Measurements from ENCODE around the gene SCNN1G.

Gene SCNN1G

DNA sequence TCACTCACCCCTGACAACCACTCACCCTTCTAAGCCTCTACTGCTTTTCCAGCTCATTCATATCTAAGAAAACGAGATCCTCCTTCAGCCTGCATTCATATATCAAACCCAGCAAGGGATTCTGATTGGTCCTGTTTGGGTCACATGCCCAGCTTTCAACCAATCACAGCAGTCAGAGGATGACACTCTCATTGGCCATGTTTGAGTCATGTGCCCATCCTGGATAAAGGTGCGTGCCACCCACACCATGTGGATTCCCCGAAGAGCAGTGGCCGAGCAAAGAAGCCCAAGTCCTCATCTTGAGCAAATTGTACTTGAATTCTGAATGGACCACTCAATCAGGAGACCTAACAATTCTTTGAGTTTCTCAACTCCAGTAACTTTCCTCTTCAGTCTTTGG is 45.0 kb downstream of the SCNN1G start:
- Histone ChIP-seq H3K9me3 (ENCODE audit: insufficient read depth, low read length) (no peaks in the 10 kb centered on the region), H2AFZ (ENCODE audit: low read depth, low read length, severe bottlenecking) (no peak overlapping the region), H3F3A (ENCODE audit: insufficient read depth) (no peaks in the 10 kb centered on the region), H3K27me3 (ENCODE audit: low read length) (no peaks in the 10 kb centered on the region), H3K79me2 (ENCODE audit: insufficient read depth, low read length) (no peaks in the 10 kb centered on the region), H3K9ac (ENCODE audit: low read length) (no peak overlapping the region), H3K4me2 (ENCODE audit: low read depth, low read length, poor library complexity, severe bottlenecking) (no peak overlapping the region), H3K9me2 (replicated peaks; ENCODE audit: insufficient read depth, low read length) (no peaks in the 10 kb centered on the region), H3K4me3 (ENCODE audit: insufficient read depth, low read length, poor library complexity, severe bottlenecking) (no peak overlapping the region), H4K20me1 (ENCODE audit: low read depth, low read length) (no peaks in the 10 kb centered on the region), H3K36me3 (ENCODE audit: low read length) (no peaks in the 10 kb centered on the region), H3K27ac (ENCODE audit: low read depth, low read length) (no peak overlapping the region)
- TF ChIP-seq, protein P1, sequence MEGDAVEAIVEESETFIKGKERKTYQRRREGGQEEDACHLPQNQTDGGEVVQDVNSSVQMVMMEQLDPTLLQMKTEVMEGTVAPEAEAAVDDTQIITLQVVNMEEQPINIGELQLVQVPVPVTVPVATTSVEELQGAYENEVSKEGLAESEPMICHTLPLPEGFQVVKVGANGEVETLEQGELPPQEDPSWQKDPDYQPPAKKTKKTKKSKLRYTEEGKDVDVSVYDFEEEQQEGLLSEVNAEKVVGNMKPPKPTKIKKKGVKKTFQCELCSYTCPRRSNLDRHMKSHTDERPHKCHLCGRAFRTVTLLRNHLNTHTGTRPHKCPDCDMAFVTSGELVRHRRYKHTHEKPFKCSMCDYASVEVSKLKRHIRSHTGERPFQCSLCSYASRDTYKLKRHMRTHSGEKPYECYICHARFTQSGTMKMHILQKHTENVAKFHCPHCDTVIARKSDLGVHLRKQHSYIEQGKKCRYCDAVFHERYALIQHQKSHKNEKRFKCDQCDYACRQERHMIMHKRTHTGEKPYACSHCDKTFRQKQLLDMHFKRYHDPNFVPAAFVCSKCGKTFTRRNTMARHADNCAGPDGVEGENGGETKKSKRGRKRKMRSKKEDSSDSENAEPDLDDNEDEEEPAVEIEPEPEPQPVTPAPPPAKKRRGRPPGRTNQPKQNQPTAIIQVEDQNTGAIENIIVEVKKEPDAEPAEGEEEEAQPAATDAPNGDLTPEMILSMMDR (IDR thresholded peaks at IDR 0.05; ENCODE audit: insufficient read depth, low read length, poor library complexity, severe bottlenecking) = no peak
- no peak for TF ChIP-seq EZH2phosphoT487 (conservative IDR thresholded peaks at IDR 0.05; ENCODE audit: low read length)

- Histone ChIP-seq H3K9ac (ENCODE audit: low read length) (no peak overlapping the region), H4K20me1 (ENCODE audit: low read depth, low read length) (no peaks in the 10 kb centered on the region), H3K27ac (ENCODE audit: low read depth, low read length) (no peak overlapping the region), H2AFZ (ENCODE audit: low read depth, low read length, severe bottlenecking) (no peak overlapping the region), H3F3A (ENCODE audit: insufficient read depth) (no peaks in the 10 kb centered on the region), H3K4me2 (ENCODE audit: low read depth, low read length, poor library complexity, severe bottlenecking) (no peak overlapping the region), H3K27me3 (ENCODE audit: low read length) (no peaks in the 10 kb centered on the region), H3K9me3 (ENCODE audit: insufficient read depth, low read length) (no peaks in the 10 kb centered on the region), H3K36me3 (ENCODE audit: low read length) (no peaks in the 10 kb centered on the region), H3K9me2 (replicated peaks; ENCODE audit: insufficient read depth, low read length) (no peaks in the 10 kb centered on the region), H3K79me2 (ENCODE audit: insufficient read depth, low read length) (no peaks in the 10 kb centered on the region), H3K4me3 (ENCODE audit: insufficient read depth, low read length, poor library complexity, severe bottlenecking) (no peak overlapping the region)
- TF ChIP-seq, protein P1 (IDR thresholded peaks at IDR 0.05; ENCODE audit: insufficient read depth, low read length, poor library complexity, severe bottlenecking) = no peak
- no peak for TF ChIP-seq EZH2phosphoT487 (conservative IDR thresholded peaks at IDR 0.05; ENCODE audit: low read length)
Measured at GRCh38 chr16:23229714-23230113, 47.2 kb downstream of the SCNN1G start.

DNA sequence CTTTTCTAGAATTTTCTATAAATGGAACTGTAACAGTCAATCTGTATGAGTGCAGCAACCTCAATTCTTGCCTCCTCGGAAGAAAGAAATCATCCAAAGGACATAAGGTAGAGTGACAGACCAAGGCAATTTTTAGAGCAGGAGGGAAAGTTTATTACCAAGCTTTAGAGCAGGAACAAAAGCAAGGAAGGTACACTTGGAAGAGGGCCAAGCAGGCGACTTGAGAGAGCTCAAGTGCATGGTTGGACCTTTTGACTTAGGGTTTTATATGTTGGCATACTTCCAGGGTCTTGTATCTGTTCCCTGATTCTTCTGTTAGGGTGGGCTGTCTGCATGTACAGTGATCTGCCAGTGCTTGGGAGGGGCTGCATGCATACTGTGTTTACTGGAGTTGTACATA is 50.3 kb downstream of the SCNN1G start:
- Histone ChIP-seq H3K27me3 (ENCODE audit: low read length) (no peaks in the 10 kb centered on the region), H3K9ac (ENCODE audit: low read length) (no peak overlapping the region), H3K36me3 (ENCODE audit: low read length) (no peaks in the 10 kb centered on the region), H3K27ac (ENCODE audit: low read depth, low read length) (no peak overlapping the region), H3F3A (ENCODE audit: insufficient read depth) (no peaks in the 10 kb centered on the region), H3K4me2 (ENCODE audit: low read depth, low read length, poor library complexity, severe bottlenecking) (no peak overlapping the region), H3K9me2 (replicated peaks; ENCODE audit: insufficient read depth, low read length) (no peaks in the 10 kb centered on the region), H4K20me1 (ENCODE audit: low read depth, low read length) (no peaks in the 10 kb centered on the region), H2AFZ (ENCODE audit: low read depth, low read length, severe bottlenecking) (no peak overlapping the region), H3K4me3 (ENCODE audit: insufficient read depth, low read length, poor library complexity, severe bottlenecking) (no peak overlapping the region), H3K9me3 (ENCODE audit: insufficient read depth, low read length) (no peaks in the 10 kb centered on the region), H3K79me2 (ENCODE audit: insufficient read depth, low read length) (no peaks in the 10 kb centered on the region)
- no peak for TF ChIP-seq EZH2phosphoT487 (conservative IDR thresholded peaks at IDR 0.05; ENCODE audit: low read length)
- TF ChIP-seq, protein P1 (IDR thresholded peaks at IDR 0.05; ENCODE audit: insufficient read depth, low read length, poor library complexity, severe bottlenecking) = no peak

Measured in SU-DHL-6 (cell line).